Stimulated activated CD4-positive, alpha-beta T cell treated with anti-CD3 and anti-CD28 coated beads, Interleukin-4, amount 100 ng/mL, for 24 hours (primary cell): ENCODE measurements around the gene SNAP25.

Experiments
- DNase-seq: peaks from one replicate; pipeline ENCODE4 v3.0.0-alpha.2; 2020

Gene SNAP25

GRCh38 chr20:10217721-10218410 is 764 bp upstream of the SNAP25 start:
- DNase-seq = peak; percentile 6

GRCh38 chr20:10219452-10219791 is 792 bp downstream of the SNAP25 start:
- peak; percentile 52 for DNase-seq

GRCh38 chr20:10219993-10220750 is 1.5 kb downstream of the SNAP25 start:
- no peak for DNase-seq

- DNase-seq = no peak
Measured at GRCh38 chr20:10221021-10221420, 2.4 kb downstream of the SNAP25 start.

- no peak for DNase-seq
Measured at GRCh38 chr20:10225439-10226060, 6.9 kb downstream of the SNAP25 start.

- DNase-seq = no peak
Measured at GRCh38 chr20:10228330-10228729, 9.7 kb downstream of the SNAP25 start.

GRCh38 chr20:10231290-10231689 is 12.7 kb downstream of the SNAP25 start:
- DNase-seq = no peak

GRCh38 chr20:10236540-10237533 is 18.2 kb downstream of the SNAP25 start:
- no peak for DNase-seq

GRCh38 chr20:10239954-10240353 is 21.3 kb downstream of the SNAP25 start:
- DNase-seq = no peak

GRCh38 chr20:10240655-10241054 is 22.0 kb downstream of the SNAP25 start:
- no peak for DNase-seq

- no peak for DNase-seq
Measured at GRCh38 chr20:10242166-10242565, 23.5 kb downstream of the SNAP25 start.

- DNase-seq = no peak
Measured at GRCh38 chr20:10247440-10247839, 28.8 kb downstream of the SNAP25 start.

- DNase-seq = no peak
Measured at GRCh38 chr20:10249048-10249770, 30.6 kb downstream of the SNAP25 start.

GRCh38 chr20:10249822-10250221 is 31.2 kb downstream of the SNAP25 start:
- no peak for DNase-seq

GRCh38 chr20:10250902-10251301 is 32.3 kb downstream of the SNAP25 start:
- DNase-seq = no peak

GRCh38 chr20:10253780-10254179 is 35.1 kb downstream of the SNAP25 start:
- DNase-seq = no peak

GRCh38 chr20:10255846-10256245 is 37.2 kb downstream of the SNAP25 start:
- DNase-seq = no peak

- DNase-seq = no peak
Measured at GRCh38 chr20:10259166-10259565, 40.5 kb downstream of the SNAP25 start.

GRCh38 chr20:10260316-10260715 is 41.7 kb downstream of the SNAP25 start:
- DNase-seq = no peak

GRCh38 chr20:10261702-10262101 is 43.1 kb downstream of the SNAP25 start:
- DNase-seq = no peak

GRCh38 chr20:10263385-10264165 is 44.9 kb downstream of the SNAP25 start:
- no peak for DNase-seq
